ENCODE data around the gene PTPRH.

DNA sequence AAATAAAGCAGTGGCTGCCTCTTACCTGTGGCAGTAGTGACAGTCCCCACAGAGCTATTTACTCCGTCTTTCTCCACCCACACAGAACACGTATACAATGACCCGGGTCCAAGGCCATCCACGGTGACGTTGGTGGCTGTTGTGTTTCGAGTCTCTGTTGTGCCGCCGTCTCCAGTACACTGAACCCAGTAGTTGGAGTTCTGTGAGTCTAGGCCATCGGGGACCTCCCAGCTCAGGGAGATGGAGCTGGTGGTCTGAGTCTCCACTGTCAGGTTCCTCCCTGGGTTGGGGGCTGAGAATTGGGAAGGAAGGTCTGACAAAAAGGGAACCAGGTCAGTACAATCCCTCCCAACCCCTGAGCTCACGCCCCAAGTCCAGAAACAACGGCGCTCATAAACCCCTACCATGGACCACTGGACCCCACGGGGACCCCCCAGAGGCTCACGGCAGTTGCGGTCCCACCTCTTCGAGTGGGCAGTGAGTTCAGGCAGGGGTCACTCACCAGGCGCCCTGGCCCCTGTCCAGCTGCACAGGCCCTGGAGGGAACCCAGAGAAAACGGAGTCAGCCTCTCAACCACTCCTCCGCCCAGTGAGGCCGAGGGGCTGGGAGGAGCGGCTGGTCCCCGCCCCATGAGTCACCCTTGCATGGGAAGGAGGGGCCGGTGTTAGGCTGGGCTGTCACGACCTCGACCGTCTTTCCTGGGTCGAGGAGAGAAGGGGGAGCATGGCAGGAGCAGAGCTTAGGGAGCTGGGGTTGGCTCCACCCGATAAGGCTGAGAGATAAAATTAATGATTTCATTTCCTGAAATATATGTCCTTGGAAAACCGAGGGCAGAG is 2.4 kb downstream of the PTPRH start:
- TF ChIP-seq, protein P1, sequence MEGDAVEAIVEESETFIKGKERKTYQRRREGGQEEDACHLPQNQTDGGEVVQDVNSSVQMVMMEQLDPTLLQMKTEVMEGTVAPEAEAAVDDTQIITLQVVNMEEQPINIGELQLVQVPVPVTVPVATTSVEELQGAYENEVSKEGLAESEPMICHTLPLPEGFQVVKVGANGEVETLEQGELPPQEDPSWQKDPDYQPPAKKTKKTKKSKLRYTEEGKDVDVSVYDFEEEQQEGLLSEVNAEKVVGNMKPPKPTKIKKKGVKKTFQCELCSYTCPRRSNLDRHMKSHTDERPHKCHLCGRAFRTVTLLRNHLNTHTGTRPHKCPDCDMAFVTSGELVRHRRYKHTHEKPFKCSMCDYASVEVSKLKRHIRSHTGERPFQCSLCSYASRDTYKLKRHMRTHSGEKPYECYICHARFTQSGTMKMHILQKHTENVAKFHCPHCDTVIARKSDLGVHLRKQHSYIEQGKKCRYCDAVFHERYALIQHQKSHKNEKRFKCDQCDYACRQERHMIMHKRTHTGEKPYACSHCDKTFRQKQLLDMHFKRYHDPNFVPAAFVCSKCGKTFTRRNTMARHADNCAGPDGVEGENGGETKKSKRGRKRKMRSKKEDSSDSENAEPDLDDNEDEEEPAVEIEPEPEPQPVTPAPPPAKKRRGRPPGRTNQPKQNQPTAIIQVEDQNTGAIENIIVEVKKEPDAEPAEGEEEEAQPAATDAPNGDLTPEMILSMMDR (conservative IDR thresholded peaks at IDR 0.05; ENCODE audit: low read depth, low read length), result no peak
- TF ChIP-seq EZH2 (IDR thresholded peaks at IDR 0.05; ENCODE audit: borderline replicate concordance, low read depth, low read length, poor library complexity, severe bottlenecking), result no peak

All from A673 (cell line).